ENCODE data around the gene CATSPER1. TPM values are rescaled to one million over a fixed set of nuclear protein-coding genes. Genes with fewer than 3 reads are reported as not detected.

The CATSPER1 gene
- total RNA-seq, 1 experiment from 2014 or later, result not detected

DNA sequence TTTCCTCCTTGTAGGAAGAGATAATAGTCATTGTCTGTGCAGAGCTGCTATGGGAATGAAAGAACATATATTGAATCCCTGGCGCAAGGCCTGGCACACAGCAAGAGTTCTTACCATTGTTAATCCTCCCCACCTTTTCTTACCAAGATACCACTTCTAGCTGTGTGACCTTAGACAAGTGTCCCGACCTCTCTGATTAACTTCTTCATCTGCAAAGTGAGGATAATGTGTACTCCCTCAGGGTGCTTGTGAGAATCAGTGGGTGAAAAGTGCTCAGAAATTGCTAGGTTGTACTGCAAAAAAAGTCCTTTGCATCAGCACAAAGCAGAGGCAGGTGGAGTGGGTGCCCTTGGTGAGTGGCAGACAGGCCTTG lies 18.2 kb downstream of the CATSPER1 start:
- in situ Hi-C loops (cut with HindIII; ENCODE audit: low sequenced_read_pairs), result no loop called here
- DNase-seq (ENCODE audit: low spot score), result no peak

DNA sequence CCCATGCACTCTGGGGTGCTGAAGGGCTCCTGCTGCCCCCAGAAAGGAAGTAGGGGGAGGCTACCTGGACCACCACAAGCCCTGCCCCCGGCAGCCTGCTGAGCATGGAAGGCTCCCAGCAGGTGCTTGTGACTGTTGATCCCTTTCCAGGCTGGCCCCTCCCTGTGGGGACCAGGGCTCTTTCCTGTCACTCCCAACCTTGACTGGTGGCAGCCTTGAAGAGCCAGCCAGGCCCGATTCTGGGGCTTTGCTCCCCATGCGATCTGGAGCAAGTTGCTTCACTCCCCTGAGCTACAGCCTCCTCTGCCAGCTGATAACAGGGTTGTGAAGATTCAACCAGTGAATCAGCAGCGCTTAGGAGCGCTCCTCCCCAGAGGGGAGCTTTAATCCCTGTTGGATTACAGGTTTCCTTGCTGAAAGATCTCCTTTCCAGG lies 19.1 kb downstream of the CATSPER1 start:
- in situ Hi-C loops (cut with HindIII; ENCODE audit: low sequenced_read_pairs), result no loop called here
- DNase-seq (ENCODE audit: low spot score), result no peak

DNA sequence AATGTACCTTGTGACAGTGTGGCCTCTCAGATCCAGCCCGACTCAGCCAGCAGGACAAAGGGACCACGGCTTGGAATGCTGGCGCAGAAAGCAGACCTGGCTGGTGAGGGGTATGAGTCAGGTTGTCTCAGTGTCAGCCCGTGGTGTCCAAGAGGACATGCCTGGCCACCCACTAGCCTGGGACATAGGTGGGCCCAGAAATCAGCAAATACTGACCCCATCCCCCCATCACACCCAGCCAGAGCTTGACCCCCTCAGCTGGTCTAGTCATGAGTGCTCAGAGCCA lies 19.4 kb downstream of the CATSPER1 start:
- DNase-seq (ENCODE audit: low spot score), result no peak
- in situ Hi-C loops (cut with HindIII; ENCODE audit: low sequenced_read_pairs), result no loop called here

DNA sequence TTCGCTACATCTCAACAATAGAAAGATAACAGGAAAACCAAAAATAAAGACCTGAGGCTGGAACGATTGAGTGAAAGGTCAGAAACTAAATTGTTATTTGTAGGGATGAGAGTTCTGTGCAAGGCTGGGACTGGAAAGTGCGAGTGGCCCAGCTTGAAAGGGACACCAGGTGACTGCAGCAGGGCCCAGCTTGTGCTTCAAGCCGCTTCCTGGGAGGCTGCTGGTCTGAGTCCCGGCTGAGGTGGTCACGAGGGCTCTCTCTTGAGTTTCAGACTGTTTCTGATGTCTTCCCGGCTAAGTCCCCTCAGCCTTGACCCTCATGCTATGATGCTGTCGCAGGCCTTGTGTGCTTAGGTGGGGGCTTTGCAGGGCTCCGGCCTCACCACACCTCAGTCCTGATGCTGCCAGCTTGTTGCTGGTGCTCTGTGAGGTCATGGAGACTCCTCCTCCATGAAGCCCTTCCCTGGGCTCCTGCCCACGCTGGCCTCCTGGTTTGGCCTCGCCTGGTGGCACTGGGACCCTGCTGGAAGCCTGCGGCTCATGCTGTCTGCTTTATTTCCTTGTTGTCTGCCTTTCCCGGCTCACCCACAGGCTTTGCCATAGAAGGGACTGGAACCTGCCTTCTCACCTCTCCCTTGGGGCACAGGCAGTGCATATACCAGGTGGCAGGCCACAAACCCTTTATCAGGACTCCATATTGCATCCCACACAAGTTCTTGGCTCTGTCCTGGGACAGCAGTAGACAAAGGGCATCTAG lies 20.0 kb downstream of the CATSPER1 start:
- in situ Hi-C loops (cut with HindIII; ENCODE audit: low sequenced_read_pairs), result no loop called here
- DNase-seq (ENCODE audit: low spot score), result no peak

DNA sequence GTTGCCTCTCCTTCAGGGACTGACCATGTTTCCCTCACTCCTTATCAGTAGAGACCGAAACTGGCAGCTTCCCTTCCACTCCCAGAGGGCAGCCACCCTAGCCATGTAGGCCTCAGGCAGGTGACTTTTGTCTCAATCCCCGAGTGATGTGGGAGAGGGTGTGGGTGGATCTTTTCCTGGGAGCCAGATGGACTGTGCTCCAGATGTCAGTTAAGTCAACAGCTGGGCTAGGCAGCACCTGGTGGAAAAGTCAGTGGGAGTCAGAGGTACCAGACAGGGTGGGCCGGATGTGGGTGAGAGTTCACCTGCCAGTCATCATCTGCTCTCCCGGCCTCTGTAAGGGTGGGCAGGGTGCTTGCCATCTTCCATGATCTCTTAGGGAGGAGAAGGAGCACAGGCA lies 22.1 kb downstream of the CATSPER1 start:
- in situ Hi-C loops (cut with HindIII; ENCODE audit: low sequenced_read_pairs), result no loop called here
- no peak for DNase-seq (ENCODE audit: low spot score)

DNA sequence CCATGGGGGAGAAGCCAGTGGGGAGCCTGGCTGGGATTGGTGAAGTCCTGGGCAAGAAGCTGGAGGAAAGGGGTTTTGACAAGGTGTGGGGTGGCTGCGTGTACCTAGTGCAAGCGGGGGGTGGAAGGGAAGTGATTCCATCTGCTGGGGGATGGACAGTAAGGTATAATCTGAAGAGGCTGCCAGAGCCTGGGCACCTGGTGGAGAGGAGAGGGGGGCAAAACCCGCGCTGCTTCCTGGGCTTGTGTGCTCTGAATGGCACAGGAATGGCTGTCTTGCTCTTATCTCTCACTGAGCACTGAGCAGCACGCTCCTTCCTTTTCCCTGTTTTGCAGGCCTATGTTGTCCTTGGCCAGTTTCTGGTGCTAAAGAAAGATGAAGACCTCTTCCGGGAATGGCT lies 23.0 kb downstream of the CATSPER1 start:
- in situ Hi-C loops (cut with HindIII; ENCODE audit: low sequenced_read_pairs), result no loop called here

DNA sequence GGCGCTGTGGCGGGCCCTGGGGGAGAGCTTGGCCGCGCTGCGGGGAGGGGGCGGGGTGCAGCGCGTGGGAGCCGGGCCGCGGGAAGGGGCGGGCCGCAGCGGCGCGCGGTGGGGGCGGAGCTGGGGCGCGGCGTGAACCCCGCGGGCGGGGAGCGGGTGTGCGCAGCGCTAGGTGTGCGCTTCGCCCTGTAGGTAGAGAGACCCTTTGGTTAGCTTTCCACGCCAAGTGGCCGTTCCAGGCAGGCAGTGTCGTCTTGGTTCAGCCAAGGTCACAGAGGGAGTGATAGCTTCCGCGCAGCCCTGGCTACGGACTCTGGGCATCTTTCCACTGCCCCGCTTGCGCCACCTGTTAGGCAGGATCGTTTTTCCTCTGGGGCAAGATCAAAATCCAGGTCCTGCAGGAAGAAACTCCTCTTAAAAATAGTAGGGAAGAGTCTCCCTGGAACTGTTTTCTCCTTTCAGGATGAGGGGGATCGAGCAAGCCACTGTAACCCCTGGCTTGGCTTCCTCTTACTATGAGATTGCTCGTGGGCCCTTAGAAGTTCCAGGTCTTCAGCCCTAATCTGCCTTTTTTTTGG lies 23.5 kb downstream of the CATSPER1 start:
- in situ Hi-C loops (cut with HindIII; ENCODE audit: low sequenced_read_pairs), result no loop called here
- DNase-seq (ENCODE audit: low spot score), result peak; percentile 70

More for the DNA sequence above, 23.0 kb downstream of the CATSPER1 start:
- DNase-seq (ENCODE audit: low spot score), result no peak

DNA sequence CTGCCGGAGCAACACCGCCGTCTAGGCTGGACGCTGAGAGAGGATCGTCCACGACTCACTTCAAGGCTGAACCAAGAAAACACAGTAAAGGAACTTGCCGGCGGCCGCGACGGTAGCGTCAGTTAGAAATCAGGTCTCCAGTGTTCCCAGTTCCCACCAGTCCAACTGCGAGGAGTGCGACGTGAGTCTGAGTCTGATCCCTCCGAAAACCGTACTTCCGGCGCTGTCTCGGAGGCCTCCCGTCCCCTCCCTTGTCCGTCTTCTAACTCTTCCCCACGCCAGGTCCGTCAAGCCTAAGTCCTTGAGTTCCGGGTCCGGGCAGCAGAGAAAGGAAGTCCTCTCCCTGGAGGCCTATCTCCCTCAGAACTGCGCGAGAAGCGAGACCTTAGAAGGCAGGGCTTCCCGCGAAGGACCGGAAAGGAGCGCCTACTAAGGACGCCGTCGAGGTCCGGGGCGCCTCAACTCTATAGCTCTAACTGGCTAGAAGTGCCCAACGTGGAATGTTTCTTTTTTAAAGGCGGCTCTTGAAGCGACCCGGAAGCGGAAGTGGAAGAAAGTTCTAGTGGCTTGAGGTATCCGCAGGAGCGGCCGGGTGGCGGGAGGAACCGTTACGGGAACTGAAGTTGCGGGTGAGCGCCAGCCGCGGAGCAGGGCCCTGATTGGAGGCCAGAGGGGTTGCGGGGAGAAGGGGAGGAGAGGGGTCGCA lies 24.2 kb downstream of the CATSPER1 start, which contains the start of the genes BANF1 and EIF1AD:
Gene BANF1, plus strand, starts transcription at position 562 of the 706 bp plus-strand sequence. CDS start 748 bp downstream, outside the sequence.
Gene EIF1AD, minus strand, starts transcription at position 216 of the 706 bp plus-strand sequence. CDS start 1,768 bp downstream, outside the sequence.
- in situ Hi-C loops (cut with HindIII; ENCODE audit: low sequenced_read_pairs), result no loop called here

DNA sequence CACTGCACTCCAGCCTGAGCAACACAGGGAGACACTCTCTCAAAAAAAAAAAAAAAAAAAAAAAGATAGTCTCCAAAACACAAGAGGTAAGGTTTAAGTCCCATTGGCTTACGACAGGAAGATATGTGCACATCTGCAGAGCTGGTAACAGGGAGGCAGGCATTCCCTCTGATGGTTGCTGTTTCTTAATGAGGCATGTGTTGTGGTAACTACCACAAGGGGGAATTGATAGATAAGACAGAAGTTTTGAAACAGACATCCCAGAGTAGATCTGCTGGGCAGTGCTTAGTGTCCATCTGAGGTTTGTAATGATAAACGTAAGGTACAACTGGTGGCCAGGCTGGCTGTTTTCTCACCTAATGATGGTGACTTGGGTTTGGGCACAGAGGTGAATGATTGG lies 29.0 kb downstream of the CATSPER1 start:
- in situ Hi-C loops (cut with HindIII; ENCODE audit: low sequenced_read_pairs), result no loop called here
- no peak for DNase-seq (ENCODE audit: low spot score)

More for the DNA sequence above, 24.2 kb downstream of the CATSPER1 start, which contains the start of the genes BANF1 and EIF1AD:
- DNase-seq (ENCODE audit: low spot score), result peak; percentile 98

DNA sequence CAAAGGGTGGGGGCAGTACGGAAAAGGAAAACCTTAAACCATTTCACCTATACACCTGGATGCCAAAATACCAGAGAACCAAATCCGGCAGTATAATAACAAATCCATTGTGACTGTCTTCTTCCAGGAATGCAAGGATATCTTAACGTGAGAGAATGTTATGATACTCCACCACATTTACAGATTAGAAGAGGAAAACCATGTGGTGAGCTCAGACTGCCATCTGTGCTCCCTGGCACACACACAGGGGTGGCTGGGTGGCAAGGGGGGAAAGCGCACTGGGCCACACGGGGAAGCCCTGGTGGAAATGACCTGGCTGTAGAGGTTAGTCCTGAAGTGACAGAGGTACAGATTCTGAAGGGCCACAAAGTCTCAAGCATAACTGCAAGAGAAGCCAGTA lies 34.2 kb downstream of the CATSPER1 start:
- DNase-seq (ENCODE audit: low spot score), result peak; percentile 79
- in situ Hi-C loops (cut with HindIII; ENCODE audit: low sequenced_read_pairs), result no loop called here

DNA sequence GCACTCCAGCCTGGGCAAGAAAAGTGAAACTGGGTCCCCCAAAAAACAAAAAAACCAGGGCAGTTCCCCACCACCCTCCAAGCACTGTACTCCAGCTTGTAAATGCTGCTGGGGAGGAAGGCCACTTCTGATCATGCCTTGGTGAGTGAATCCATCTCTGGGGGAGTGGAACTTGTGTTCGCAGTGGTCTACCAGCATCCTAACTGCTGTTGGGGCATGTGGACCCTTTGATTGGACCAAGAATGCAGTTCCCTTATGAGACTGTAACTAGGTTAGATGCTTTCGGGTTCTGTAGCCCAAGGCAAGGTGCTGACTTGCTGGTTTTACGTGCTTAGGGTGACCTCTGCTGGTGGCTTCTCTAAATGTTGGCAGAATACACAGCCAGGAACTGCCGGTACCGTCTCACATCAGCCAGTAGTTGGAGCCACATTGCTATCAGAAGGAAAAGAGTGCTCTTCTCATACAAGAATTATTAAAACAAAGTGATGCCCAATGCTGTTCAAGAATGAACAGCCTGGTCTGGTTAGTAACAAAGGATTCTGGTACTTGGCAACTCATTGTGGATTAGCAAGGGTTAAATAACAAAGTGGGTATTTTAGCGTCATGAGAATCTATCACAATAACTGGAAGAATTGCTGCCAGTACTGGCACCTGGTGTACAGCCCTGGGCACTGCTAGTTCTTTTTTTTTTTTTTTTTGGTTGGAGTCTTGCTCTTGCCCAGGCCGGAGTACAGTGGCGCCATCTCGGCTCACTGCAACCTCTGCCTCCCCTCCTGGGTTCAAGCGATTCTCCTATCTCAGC lies 37.3 kb downstream of the CATSPER1 start:
- peak; percentile 99 for DNase-seq (ENCODE audit: low spot score)
- in situ Hi-C loops (cut with HindIII; ENCODE audit: low sequenced_read_pairs), result no loop called here

DNA sequence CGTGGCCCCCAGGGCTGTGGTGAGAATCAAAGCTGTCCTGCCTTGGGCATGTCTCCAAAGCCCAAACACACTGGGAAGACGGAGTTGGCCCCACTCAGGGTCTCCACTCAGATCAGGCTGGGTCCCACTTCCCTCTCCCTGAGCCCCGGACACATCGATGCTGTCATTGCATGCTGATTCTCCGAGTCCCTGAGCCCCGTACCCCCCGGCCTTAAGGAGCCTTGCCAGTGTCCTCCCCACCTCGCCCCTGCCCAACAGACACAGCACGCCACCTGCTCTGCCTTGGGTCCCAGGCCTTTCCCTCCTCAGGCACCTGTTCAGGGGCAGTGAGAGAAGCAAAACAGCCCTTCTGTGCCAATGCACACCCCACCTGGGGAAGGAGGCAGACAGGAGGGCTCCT lies 38.9 kb downstream of the CATSPER1 start:
- in situ Hi-C loops (cut with HindIII; ENCODE audit: low sequenced_read_pairs), result no loop called here
- DNase-seq (ENCODE audit: low spot score), result no peak

DNA sequence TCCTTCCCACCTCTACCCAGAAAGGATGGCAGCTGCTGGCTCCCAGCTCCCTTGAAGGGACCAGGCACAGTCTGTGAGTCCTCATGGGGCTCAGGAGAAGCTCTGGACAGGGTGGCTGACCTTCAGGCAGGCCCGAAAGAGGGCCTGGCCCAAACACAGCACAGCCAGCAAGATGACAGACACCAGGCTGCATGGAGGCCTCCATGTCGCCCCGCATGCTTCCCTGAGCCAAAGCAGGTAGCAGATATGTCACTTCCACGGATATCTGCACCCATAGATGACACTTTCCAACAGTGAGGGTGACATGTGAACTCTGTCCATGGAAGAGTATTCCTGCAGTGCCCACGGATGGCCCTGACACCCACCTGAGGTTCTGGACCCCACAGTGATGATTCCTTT lies 42.7 kb downstream of the CATSPER1 start:
- no peak for DNase-seq (ENCODE audit: low spot score)
- in situ Hi-C loops (cut with HindIII; ENCODE audit: low sequenced_read_pairs), result no loop called here

DNA sequence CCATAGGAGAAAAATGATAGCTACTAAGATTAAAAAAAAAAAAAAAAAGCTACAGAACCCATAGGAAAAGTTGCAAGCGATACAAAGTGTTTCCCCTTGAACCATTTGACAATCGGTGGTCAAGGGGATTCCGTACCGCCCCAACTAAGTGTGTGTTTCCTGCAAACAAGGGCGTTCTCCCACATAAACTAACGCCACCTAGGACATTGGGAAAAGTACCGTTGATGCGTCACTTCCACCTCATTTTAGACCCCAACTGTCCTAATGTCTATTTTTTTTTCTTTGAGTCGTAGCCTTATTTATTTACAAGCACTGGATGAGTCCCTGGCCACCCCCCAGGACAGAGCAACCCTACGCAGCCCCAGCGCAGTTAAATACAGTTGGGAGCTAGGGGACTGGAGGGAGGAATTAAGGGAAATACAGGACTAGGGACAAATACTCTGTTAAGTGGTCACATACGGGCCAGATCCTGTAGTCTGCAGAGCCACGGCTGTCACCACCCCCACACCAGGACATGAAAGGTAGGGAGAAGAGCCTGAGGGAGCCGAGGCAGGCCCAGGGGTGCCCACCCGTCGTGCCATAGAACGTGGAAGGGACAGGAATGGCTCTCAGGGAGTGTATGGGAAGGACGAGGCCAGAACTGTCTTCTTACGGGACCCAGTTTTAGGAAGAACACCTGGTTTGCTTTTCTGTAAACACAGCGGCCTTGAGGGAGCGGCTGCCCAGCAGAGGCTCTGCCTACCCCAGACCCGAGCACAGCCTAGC lies 43.3 kb downstream of the CATSPER1 start:
- in situ Hi-C loops (cut with HindIII; ENCODE audit: low sequenced_read_pairs), result no loop called here
- no peak for DNase-seq (ENCODE audit: low spot score)

DNA sequence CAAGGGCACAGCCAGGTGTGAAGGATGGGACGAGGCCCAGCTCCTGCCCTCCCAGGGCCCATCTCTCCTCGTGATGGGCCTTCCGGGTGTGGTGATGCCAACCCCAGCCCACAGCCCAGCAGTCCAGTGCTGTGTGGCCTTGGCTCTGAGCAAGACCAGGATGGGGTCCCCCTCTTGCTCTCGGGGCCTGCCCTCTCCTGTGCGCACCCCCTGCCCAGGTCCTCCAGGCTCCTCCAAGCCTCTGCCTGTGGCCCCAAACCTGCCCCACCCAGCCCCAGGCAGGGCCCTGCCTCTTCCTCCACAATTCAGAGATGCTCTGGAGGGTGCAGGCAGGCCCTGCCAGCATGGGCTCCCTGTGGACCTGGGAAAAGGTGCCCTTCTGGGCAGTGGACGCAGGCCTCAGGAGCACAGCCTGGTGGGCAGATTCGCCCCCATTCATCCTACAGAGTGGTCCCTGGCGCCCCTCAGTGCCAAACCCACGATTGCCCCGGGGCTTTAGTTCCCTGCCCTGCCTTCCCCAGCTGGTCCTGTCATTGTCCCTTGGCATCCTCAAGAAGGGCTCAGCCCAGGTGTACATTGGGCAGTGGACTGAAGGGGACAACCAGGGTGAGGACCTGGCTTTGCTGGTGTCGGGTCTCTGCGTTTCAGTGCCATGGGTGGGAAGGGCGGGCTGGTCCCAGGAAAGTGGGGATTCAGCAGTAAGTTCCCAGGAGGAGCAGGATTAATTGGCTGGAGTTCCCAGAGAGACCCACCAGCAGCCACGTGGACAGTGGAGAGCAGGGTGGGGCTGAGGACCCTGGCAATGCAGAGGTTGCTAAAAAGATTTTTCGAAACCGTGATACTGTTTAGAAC lies 44.1 kb downstream of the CATSPER1 start:
- no peak for DNase-seq (ENCODE audit: low spot score)
- in situ Hi-C loops (cut with HindIII; ENCODE audit: low sequenced_read_pairs), result no loop called here

DNA sequence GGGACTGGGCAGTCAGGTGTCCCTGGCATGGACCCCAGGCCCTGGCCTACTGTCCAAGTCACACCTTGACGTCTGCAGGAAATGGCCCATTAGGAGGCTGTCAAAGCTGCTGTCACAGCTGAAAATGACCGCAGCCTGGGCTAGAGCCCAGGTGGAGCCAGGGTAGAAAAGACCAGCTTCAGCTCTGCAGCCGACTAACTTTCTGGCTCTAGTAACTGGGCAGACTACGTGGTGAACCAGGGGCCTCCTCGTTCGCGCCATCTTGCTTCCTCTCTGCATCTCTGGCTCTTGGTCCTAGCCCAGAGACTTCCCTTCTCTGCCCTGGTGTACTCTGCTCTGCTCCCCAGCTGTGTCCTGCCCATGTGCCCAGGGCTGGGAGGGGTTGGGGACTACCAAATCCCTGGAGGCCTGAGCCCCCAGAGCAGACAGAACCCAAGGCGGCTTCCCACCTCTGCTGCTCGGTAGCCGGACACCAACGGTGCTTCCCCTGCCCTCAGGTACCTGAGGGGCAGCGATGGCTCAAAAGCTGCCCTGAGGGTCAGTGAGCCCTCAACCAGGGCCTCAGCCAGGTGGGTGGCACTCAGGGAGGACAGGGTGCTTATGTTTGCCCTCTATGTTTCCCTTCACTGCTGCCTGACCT lies 45.1 kb downstream of the CATSPER1 start:
- in situ Hi-C loops (cut with HindIII; ENCODE audit: low sequenced_read_pairs), result no loop called here
- peak; percentile 55 for DNase-seq (ENCODE audit: low spot score)

DNA sequence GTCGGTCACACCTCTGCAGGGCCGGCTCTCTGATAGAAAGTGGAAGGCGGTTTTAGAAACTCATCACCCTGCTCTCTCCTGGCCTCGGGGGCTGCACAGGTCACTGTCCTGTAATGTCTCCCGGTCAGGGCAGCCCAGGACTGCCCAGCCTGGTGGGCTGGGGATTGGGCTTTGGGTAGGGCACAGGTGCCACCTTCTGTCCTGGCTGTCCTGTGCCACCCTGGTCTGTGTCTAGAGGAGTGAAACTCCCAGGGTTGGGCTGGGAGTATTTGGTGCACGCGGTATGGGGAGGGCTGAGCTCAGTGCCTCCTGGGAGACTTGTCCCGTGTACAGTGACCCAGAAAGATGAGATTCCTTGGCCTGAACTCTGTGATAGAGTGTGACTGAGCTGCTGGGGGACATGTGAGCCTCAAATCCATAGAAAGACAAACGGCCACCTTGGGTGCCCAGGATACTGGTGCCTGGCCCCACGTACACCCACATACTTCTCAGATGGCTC lies 47.0 kb downstream of the CATSPER1 start:
- DNase-seq (ENCODE audit: low spot score), result no peak
- in situ Hi-C loops (cut with HindIII; ENCODE audit: low sequenced_read_pairs), result no loop called here
